Breast epithelium (tissue), 3 donors: ENCODE results near the gene RYR3.

ENCODE experiments used
- CTCF ChIP-seq, 3 donors: fragments of 450-650 bp; IDR thresholded peaks; one replicate each; pipeline ENCODE4 v1.5.1; 2016 to 2017; ENCODE audit warnings: antibody characterized with exemption in 3 of 3, mild to moderate bottlenecking in 3 of 3, moderate library complexity in 3 of 3
- POLR2A ChIP-seq: fragments of 450-650 bp; IDR thresholded peaks from one replicate; pipeline ENCODE4 v1.6.1; 2016; ENCODE audit warnings: antibody characterized with exemption, mild to moderate bottlenecking, moderate library complexity
- POLR2AphosphoS5 ChIP-seq, 3 donors: sonication (generic); formaldehyde crosslinking; IDR thresholded peaks; one replicate each; pipeline ENCODE4 v1.6.1; 2017; ENCODE audit warnings: antibody characterized with exemption in 3 of 3

- TF ChIP-seq CTCF (IDR thresholded peaks at IDR 0.05) (no peak), POLR2AphosphoS5 (IDR thresholded peaks at IDR 0.05) (no peak), POLR2A (no peak)
These were observed 463.2 kb downstream of the RYR3 start for GRCh38 chr15:33773969-33774368.
